Omental fat pad (tissue), 4 donors: ENCODE results near the gene SND1. TPM values are rescaled to one million over a fixed set of nuclear protein-coding genes. Genes with fewer than 3 reads are reported as not detected.
A peak's percentile ranks its signal among the peaks of the same experiment; 100 is the strongest.

ENCODE experiments used
- ATAC-seq: fragments of 150-250 bp; one replicate; pipeline ENCODE4 v1.9.1; 2016; ENCODE audit warnings: mild to moderate bottlenecking, moderate library complexity; ENCODE audit not compliant: low FRiP score
- DNase-seq: peaks from one replicate; pipeline ENCODE4 v3.0.0-alpha.2; 2019; ENCODE audit warnings: low spot score
- CTCF ChIP-seq, 3 donors: fragments of 450-650 bp; IDR thresholded peaks; one replicate each; pipeline ENCODE4 v1.5.1; 2016 to 2017; ENCODE audit warnings: antibody characterized with exemption in 3 of 3, mild to moderate bottlenecking in 3 of 3, moderate library complexity in 2 of 3
- total RNA-seq, 4 donors: library from RNA; depleted of rRNA; stranded (reverse); fragments of >200 nt; gene quantifications; one replicate each; pipeline ENCODE4 v1.1.0, GENCODE V29; 2016

SND1 gene
- total RNA-seq, 4 donors from 2014 or later: 90.8 to 140 (median 125) TPM

GRCh38 chr7:127702052-127702652, 50.2 kb downstream of the SND1 start:
- ATAC-seq (no peak), DNase-seq (no peak)
- no peak for TF ChIP-seq CTCF (IDR thresholded peaks at IDR 0.05)

- DNase-seq (no peak), ATAC-seq (no peak)
- TF ChIP-seq CTCF (IDR thresholded peaks at IDR 0.05): no peak
Observed at GRCh38 chr7:127702938-127703337, 50.9 kb downstream of the SND1 start.

GRCh38 chr7:127704211-127704610, 52.2 kb downstream of the SND1 start:
- TF ChIP-seq CTCF (IDR thresholded peaks at IDR 0.05): no peak
- no peak for ATAC-seq
- DNase-seq: no peak

- DNase-seq: no peak
- no peak for TF ChIP-seq CTCF (IDR thresholded peaks at IDR 0.05)
- ATAC-seq: no peak
Observed at GRCh38 chr7:127705461-127705959, 53.5 kb downstream of the SND1 start.

- no peak for TF ChIP-seq CTCF (IDR thresholded peaks at IDR 0.05)
- ATAC-seq (no peak), DNase-seq (no peak)
Observed at GRCh38 chr7:127706766-127707165, 54.8 kb downstream of the SND1 start.

- DNase-seq (no peak), ATAC-seq (no peak)
- TF ChIP-seq CTCF (IDR thresholded peaks at IDR 0.05): no peak
Observed at GRCh38 chr7:127708201-127708600, 56.2 kb downstream of the SND1 start.

- TF ChIP-seq CTCF (IDR thresholded peaks at IDR 0.05): peak in 1 of 3 donors; percentile 44
- peak; percentile 79 for DNase-seq
- ATAC-seq: peak; percentile 62
Observed at GRCh38 chr7:127708788-127709187, 56.8 kb downstream of the SND1 start.
